GM18517 (cell line): ENCODE data around the gene ANO4.

Source experiments
- ATAC-seq: cut with Tn5 transposase; IDR thresholded peaks from one replicate; pipeline ENCODE4 v1.9.1; 2021; ENCODE audit warnings: mild to moderate bottlenecking, moderate library complexity; ENCODE audit not compliant: unreplicated experiment

Gene ANO4

GRCh38 chr12:100794441-100795173 lies at the start of gene ANO4:
ANO4 (plus strand) TSS chr12:100794776; CDS start chr12:100901786, 107,010 bp downstream.
- no peak for ATAC-seq

- ATAC-seq, result no peak
Observed at GRCh38 chr12:100745378-100746071, 49.1 kb upstream of the ANO4 start.

GRCh38 chr12:100752841-100753240 lies 41.7 kb upstream of the ANO4 start:
- ATAC-seq, result no peak

- ATAC-seq, result no peak
Observed at GRCh38 chr12:100753837-100754236, 40.7 kb upstream of the ANO4 start.

GRCh38 chr12:100755186-100755585 lies 39.4 kb upstream of the ANO4 start:
- ATAC-seq, result no peak

GRCh38 chr12:100758083-100758482 lies 36.5 kb upstream of the ANO4 start:
- no peak for ATAC-seq

GRCh38 chr12:100767371-100767770 lies 27.2 kb upstream of the ANO4 start:
- ATAC-seq, result no peak

GRCh38 chr12:100767950-100768349 lies 26.6 kb upstream of the ANO4 start:
- no peak for ATAC-seq

- ATAC-seq, result no peak
Observed at GRCh38 chr12:100778967-100779590, 15.5 kb upstream of the ANO4 start.

- no peak for ATAC-seq
Observed at GRCh38 chr12:100789146-100789545, 5.4 kb upstream of the ANO4 start.

- ATAC-seq, result no peak
Observed at GRCh38 chr12:100789975-100790374, 4.6 kb upstream of the ANO4 start.

- ATAC-seq, result no peak
Observed at GRCh38 chr12:100790552-100790951, 4.0 kb upstream of the ANO4 start.

GRCh38 chr12:100793182-100793581 lies 1.4 kb upstream of the ANO4 start:
- ATAC-seq, result no peak

- no peak for ATAC-seq
Observed at GRCh38 chr12:100795174-100795799, 711 bp downstream of the ANO4 start.

- no peak for ATAC-seq
Observed at GRCh38 chr12:100795800-100796179, 1.2 kb downstream of the ANO4 start.

GRCh38 chr12:100796621-100797020 lies 2.0 kb downstream of the ANO4 start:
- no peak for ATAC-seq

GRCh38 chr12:100797246-100797645 lies 2.7 kb downstream of the ANO4 start:
- no peak for ATAC-seq

- no peak for ATAC-seq
Observed at GRCh38 chr12:100797786-100798185, 3.2 kb downstream of the ANO4 start.

- no peak for ATAC-seq
Observed at GRCh38 chr12:100798286-100799160, 3.9 kb downstream of the ANO4 start.

GRCh38 chr12:100799770-100800169 lies 5.2 kb downstream of the ANO4 start:
- ATAC-seq, result no peak

GRCh38 chr12:100800723-100801122 lies 6.1 kb downstream of the ANO4 start:
- no peak for ATAC-seq
